Panc1 (cell line): ENCODE measurements around the gene PRRX1.

Source experiments
- POLR2AphosphoS5 ChIP-seq: IDR thresholded peaks from 2 replicates; pipeline ENCODE4 v1.6.1; 2012; ENCODE audit warnings: mild to moderate bottlenecking, low read depth, low read length, moderate library complexity
- SIN3A ChIP-seq: IDR thresholded peaks from 2 replicates; pipeline ENCODE4 v1.6.1; 2012; ENCODE audit warnings: low read depth, mild to moderate bottlenecking, low read length, moderate library complexity, borderline replicate concordance; ENCODE audit not compliant: insufficient read depth
- TCF7L2 ChIP-seq: IDR thresholded peaks from 2 replicates; pipeline ENCODE4 v1.6.1; 2011; ENCODE audit warnings: mild to moderate bottlenecking, low read depth, low read length, inconsistent platforms
- TF ChIP-seq, protein P1 (sequence below): fragments of 450-650 bp; IDR thresholded peaks from 2 replicates; pipeline ENCODE4 v1.5.1; 2017; ENCODE audit warnings: mild to moderate bottlenecking

DNA sequence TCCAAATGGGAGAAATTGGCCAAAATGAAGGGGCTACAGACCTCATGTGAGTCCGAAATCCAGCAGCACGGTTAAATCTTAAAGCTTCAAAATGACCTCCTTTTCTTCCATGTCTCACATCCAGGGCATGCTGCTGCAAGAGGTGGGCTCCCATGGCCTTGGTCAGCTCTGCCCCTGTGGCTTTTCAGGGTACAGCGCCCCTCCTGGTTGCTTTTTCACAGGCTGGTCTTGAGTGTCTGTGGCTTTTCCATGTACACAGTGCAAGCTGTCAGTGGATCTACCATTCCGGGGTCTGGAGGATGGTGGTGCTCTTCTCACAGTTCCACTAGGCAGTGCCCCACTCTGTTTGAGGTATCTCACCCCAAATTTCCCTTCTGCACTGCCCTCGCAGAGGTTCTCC, 78.7 kb downstream of the PRRX1 start:
- TF ChIP-seq, protein P1, sequence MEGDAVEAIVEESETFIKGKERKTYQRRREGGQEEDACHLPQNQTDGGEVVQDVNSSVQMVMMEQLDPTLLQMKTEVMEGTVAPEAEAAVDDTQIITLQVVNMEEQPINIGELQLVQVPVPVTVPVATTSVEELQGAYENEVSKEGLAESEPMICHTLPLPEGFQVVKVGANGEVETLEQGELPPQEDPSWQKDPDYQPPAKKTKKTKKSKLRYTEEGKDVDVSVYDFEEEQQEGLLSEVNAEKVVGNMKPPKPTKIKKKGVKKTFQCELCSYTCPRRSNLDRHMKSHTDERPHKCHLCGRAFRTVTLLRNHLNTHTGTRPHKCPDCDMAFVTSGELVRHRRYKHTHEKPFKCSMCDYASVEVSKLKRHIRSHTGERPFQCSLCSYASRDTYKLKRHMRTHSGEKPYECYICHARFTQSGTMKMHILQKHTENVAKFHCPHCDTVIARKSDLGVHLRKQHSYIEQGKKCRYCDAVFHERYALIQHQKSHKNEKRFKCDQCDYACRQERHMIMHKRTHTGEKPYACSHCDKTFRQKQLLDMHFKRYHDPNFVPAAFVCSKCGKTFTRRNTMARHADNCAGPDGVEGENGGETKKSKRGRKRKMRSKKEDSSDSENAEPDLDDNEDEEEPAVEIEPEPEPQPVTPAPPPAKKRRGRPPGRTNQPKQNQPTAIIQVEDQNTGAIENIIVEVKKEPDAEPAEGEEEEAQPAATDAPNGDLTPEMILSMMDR, result no peak
- TF ChIP-seq SIN3A (no peak), TCF7L2 (no peak), POLR2AphosphoS5 (no peak)
